Stimulated activated naive CD8-positive, alpha-beta T cell treated with anti-CD3 and anti-CD28 coated beads, Interleukin-15, amount 100 ng/mL, for 72 hours (primary cell): ENCODE results near the gene DUS3L.
A peak's percentile ranks its signal among the peaks of the same experiment; 100 is the strongest.
"Not testable (repeated sequence)": the region's sequence is repeated elsewhere in the genome, so short reads cannot be mapped to it uniquely, and the experiment has no call there.

Experiments used
- ATAC-seq: fragments of 150-1000 bp; cut with Tn5 transposase; 2 replicates; pipeline ENCODE4 v1.10.0; 2021; ENCODE audit warnings: mild to moderate bottlenecking, moderate library complexity
- DNase-seq, 2 donors: peaks; one replicate each; pipeline ENCODE4 v3.0.0; 2021 to 2022
- H3K27ac Mint-ChIP-seq, 2 donors: one replicate each; pipeline ENCODE4 v1.8.0; 2022; ENCODE audit warnings: mild to moderate bottlenecking in 2 of 2, mixed read lengths in 2 of 2, moderate library complexity in 2 of 2
- H3K27me3 Mint-ChIP-seq: one replicate; pipeline ENCODE4 v1.8.0; 2022; ENCODE audit warnings: mixed read lengths
- H3K4me1 Mint-ChIP-seq: one replicate; pipeline ENCODE4 v1.8.0; 2022; ENCODE audit warnings: mild to moderate bottlenecking, mixed read lengths
- H3K4me3 Mint-ChIP-seq, 2 donors: one replicate each; pipeline ENCODE4 v1.8.0; 2022; ENCODE audit warnings: mild to moderate bottlenecking in 2 of 2, mixed read lengths in 2 of 2, moderate library complexity in 1 of 2
- H3K9me3 Mint-ChIP-seq, 2 donors: one replicate each; pipeline ENCODE4 v1.8.0; 2022; ENCODE audit warnings: mixed read lengths in 2 of 2

Gene DUS3L

DNA sequence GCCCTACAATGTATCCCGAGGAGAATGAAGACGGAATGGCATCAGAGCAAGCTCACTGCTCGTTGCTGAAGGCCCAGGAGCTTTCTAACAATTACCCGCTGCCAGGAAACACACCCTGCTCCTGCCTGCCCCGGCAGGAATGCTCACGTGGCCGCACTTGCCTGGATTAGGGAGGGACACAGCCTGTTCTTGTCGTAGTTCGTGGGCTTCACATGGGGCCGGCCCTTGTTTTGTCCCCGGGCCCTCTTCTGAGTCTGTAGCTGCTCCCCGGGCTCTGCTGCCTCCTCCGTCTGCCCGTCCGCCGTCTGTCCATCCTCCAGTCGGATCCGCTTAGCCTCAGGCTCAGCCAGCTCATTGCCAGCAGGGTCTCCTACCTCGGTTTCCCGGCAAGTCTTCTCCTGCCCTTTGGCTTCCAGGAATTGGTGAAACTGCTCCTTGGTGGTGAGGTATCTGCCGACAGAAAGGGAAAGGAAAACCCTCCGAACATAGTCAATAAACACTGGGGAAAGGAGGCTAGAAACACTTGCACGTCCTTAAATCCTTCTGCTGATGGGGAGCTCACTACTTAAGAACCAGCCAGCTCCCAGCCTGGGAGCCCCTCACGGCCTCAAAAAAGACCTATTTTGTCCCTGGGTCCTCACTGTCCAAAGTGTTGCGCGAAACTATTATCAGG, 941 bp downstream of the DUS3L start:
- DNase-seq (no peak), ATAC-seq (no peak)
- no peaks in the 10 kb centered on the region for H3K27me3 Mint-ChIP-seq
- H3K27ac Mint-ChIP-seq: peak overlapping the region; percentile 99 to 100
- no peaks in the 10 kb centered on the region for H3K9me3 Mint-ChIP-seq
- peak overlapping the region; percentile 94 to 99 for H3K4me3 Mint-ChIP-seq
- peaks cover 52% of the 10 kb centered on the region for H3K4me1 Mint-ChIP-seq

- Mint-ChIP-seq H3K4me3 (peak overlapping the region; percentile 94 to 99), H3K27ac (no peak overlapping the region)
These were observed 1.6 kb downstream of the DUS3L start for GRCh38 chr19:5789351-5789761.

GRCh38 chr19:5788422-5788821, 2.5 kb downstream of the DUS3L start:
- Mint-ChIP-seq H3K27ac (peak overlapping the region in 1 of 2 donors; percentile 91), H3K4me1 (peaks cover 53% of the 10 kb centered on the region), H3K27me3 (no peaks in the 10 kb centered on the region), H3K9me3 (no peaks in the 10 kb centered on the region), H3K4me3 (peak overlapping the region in 1 of 2 donors; percentile 50)
- no peak for DNase-seq
- ATAC-seq: no peak

More at GRCh38 chr19:5789351-5789761, 1.6 kb downstream of the DUS3L start:
- Mint-ChIP-seq H3K9me3 (no peaks in the 10 kb centered on the region), H3K27me3 (no peaks in the 10 kb centered on the region), H3K4me1 (peaks cover 52% of the 10 kb centered on the region)
- ATAC-seq: no peak
- no peak for DNase-seq

DNA sequence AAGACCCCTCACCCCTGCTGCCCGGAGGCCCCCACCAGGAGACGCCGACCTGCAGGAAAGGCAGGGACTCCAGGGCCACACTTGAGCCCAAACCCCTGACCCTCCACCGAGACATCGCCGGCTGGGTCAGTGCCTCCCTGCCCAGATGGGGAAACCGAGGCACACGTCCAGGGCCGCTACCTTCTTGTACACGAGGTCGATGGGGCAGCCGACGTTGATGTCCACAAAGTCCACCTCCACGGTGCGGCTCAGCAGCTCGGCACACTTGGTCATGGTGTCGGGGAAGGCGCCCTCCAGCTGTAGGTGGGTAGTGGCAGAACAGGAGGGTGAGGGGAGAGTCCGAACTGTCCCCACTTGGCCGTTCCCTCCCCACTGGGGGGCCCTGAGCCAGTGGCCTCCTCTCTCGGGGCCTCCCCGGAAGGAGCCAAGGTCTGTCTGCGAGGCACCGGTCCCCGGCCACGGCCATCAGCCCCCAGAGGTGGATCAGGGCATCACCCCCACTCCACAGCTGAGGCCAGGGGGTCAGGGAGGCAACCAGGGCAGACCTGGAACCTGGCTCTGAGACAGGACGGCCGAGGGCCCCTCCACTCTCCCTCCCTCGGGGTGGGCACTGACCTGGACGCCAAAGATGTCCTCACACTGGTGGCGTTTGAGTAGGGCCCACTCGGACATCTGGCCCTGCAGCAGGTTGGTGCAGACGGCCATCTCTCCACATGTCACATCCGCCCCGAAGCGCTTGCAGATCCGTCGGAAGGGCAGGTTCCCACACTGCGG, 3.4 kb downstream of the DUS3L start:
- ATAC-seq (no peak), DNase-seq (no peak)
- Mint-ChIP-seq H3K9me3 (no peaks in the 10 kb centered on the region), H3K4me3 (no peak overlapping the region), H3K27ac (peak overlapping the region in 1 of 2 donors; percentile 80), H3K27me3 (no peaks in the 10 kb centered on the region), H3K4me1 (peaks cover 53% of the 10 kb centered on the region)

- Mint-ChIP-seq H3K4me3 (no peak overlapping the region), H3K27ac (peak overlapping the region in 1 of 2 donors; percentile 89), H3K27me3 (no peaks in the 10 kb centered on the region), H3K9me3 (no peaks in the 10 kb centered on the region), H3K4me1 (peaks cover 53% of the 10 kb centered on the region)
- DNase-seq (no peak), ATAC-seq (no peak)
These were observed 4.2 kb downstream of the DUS3L start for GRCh38 chr19:5786593-5787408.

DNA sequence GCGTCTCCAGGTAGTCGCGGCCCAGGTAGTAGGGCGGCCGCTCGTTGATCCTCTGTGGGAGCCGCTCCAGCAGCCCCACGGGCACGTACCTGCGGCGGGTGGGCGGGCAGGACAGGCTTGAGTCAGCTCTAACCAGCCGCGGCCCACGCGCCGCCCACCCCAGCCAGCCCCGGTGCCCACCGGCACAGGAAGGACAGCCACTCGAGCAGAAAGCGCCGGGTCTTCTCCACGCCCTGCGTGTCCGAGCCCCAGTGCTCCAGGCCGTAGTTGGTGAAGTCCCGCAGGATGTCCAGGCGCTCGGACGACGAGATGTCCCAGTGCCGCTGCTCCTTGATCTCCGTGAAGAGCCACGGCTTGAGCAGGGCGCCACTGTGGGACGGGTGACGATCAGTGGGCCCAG, 5.5 kb downstream of the DUS3L start:
- DNase-seq: no peak
- Mint-ChIP-seq H3K27me3 (no peaks in the 10 kb centered on the region), H3K9me3 (no peaks in the 10 kb centered on the region), H3K27ac (no peak overlapping the region), H3K4me1 (peaks cover 44% of the 10 kb centered on the region), H3K4me3 (no peak overlapping the region)
- ATAC-seq: no peak

DNA sequence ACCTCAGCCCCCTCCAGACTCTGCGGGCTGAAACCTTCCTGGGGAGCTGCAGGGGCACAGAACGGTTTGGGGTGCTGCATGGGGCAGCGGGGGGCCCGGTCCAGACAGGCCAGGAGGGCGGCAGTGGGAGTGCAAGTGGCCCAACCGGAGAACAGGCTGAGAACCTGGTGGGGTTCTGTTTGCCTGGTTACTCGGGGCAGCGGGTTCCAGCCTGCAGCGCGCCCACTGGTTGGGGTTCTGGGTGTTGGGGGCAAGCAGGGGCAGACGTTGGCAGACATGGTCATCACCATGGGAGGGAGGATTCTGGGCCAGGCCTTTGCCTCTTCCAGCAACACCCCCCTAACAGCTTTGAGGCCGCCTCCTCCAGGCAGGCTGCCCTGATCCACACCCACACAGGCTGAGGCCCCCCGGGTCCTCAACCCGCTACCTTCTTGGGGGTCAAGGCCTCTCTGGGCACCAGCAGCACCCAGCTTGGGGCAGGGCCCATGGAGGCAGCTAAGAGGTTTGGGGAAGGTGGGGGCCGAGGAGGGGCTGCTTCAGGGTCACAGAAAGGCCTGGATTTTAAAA, 6.3 kb downstream of the DUS3L start, which contains the start of gene PRR22:
Gene PRR22, minus strand, starts transcription at position 166 of the 567 bp plus-strand sequence. Its CDS starts 86 bp downstream, at position 80.
- H3K9me3 Mint-ChIP-seq: no peaks in the 10 kb centered on the region
- H3K27me3 Mint-ChIP-seq: no peaks in the 10 kb centered on the region
- no peak within 1 kb of the TSS for H3K4me3 Mint-ChIP-seq
- peaks cover 36% of the 10 kb centered on the region for H3K4me1 Mint-ChIP-seq
- peak; percentile 15 for ATAC-seq
- DNase-seq: no peak
- H3K27ac Mint-ChIP-seq: peak within 1 kb of the TSS in 1 of 2 donors; percentile 27

DNA sequence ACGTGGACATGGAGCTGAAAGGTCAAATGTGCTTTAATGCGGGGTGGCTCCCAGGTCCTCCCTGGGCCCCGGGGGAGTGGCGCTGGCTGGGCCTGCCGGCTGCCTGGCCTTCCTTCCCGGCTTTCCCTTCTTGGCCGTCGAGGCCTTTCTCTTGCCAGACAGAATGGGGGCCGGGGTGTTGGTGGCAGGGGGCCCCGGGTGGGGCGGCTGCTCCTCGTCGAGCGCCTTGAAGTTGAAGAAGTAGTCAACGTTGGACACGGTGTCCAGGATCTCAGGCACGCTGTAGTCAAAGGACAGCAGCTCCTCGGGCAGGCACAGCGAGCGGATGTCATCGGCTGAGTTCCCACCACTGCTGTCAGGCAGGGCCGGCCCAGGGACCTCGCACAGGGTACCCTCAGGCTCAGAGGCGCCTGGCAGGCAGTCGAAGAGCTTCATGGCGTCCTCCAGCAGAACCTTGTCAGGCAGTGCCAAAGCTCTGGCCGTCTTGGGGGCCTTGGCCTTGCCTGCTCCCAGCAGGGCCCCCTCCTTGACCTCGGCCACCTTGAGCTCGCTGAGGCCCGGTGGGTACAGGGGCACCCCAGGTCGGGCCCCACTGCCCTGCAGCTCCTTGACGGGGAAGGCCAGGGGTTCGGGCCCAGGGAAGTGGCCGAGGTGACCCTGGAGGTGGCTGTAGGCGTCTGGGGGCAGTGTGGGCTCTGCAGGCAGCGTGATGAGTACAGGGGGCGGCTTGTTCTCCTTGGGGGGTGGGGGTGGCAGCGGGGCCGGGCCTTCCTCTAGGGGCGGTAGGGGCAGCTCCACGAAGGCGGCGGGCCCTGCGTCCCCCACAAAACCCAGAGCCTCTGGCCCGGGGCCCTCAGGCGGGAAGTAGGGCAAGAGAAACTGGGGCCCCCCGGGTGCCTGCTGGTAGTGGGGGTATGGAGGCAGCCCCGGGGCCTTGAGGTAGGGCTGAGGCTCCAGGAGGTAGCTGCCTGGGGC, 7.7 kb downstream of the DUS3L start:
- no peaks in the 10 kb centered on the region for H3K9me3 Mint-ChIP-seq
- DNase-seq: no peak
- H3K4me1 Mint-ChIP-seq: peaks cover 23% of the 10 kb centered on the region
- H3K27ac Mint-ChIP-seq: peak overlapping the region in 1 of 2 donors; percentile 67
- H3K4me3 Mint-ChIP-seq: no peak overlapping the region
- ATAC-seq: peak; percentile 24
- H3K27me3 Mint-ChIP-seq: no peaks in the 10 kb centered on the region

DNA sequence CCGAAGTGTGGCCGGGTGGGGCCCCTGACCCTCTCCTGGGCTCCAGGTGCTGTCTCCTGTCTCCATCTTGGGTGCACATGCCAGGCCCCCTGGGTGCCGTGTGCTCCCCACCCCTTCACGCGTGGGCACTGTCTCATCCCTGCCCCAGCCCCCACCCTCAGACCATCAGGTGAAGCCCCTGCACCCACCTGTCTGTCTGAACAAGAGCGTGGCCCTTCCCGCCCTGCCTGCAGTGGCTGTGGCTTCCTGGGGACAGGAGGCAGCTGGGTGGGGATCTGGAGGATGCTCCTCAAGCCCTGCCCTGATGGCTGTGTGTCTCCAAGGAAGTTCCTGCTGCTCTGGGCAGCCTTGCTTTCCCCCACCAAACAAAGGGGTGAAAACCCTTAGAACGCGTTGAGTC, 8.6 kb downstream of the DUS3L start:
- no peak overlapping the region for H3K27ac Mint-ChIP-seq
- DNase-seq: no peak
- peak; percentile 26 for ATAC-seq

DNA sequence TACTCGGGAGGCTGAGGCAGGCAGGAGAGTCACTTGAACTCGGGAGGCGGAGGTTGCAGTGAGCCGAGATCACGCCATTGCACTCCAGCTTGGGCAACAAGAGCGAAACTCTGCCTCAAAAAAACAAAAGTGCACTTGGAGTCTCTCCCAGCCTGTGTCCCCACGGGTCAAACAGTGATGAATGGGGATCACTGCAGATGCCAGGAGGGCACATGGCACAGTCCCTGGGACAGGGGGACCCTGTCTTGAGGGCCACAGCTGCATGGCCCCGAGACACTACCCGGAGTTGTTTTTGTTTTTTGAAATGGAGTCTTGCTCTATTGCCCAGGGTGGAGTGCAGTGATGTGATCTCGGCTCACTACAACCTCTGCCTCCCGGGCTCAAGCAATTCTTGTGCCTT, 10.0 kb downstream of the DUS3L start:
- H3K27ac Mint-ChIP-seq, DNase-seq, ATAC-seq, H3K9me3 Mint-ChIP-seq, H3K4me1 Mint-ChIP-seq, H3K27me3 Mint-ChIP-seq, H3K4me3 Mint-ChIP-seq: not testable (repeated sequence)

More for the DNA sequence above, 8.6 kb downstream of the DUS3L start:
- Mint-ChIP-seq H3K9me3 (no peaks in the 10 kb centered on the region), H3K27me3 (no peaks in the 10 kb centered on the region), H3K4me3 (no peak overlapping the region), H3K4me1 (peaks cover 19% of the 10 kb centered on the region)

DNA sequence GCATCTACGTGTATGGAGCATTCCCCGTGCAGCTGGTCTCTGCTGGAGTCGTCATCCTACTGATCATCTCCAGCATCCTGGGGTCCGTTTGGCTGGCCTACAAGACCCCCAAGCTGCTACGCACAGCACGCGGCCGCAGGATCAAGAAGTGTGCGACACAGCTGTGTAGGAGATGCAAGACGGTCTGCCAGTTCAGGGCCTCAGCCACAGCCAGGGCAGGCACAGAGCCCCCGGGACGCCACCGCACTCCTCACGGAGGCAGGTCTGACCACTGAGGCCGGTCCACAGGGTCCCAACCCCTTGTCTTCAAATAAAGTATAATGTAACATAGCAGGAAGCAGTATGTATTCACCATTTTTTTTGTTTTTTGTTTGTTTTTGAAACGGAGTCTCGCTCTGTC, 12.6 kb downstream of the DUS3L start:
- no peaks in the 10 kb centered on the region for H3K4me1 Mint-ChIP-seq
- H3K9me3 Mint-ChIP-seq: no peaks in the 10 kb centered on the region
- ATAC-seq: no peak
- H3K27ac Mint-ChIP-seq: no peak overlapping the region
- no peaks in the 10 kb centered on the region for H3K27me3 Mint-ChIP-seq
- H3K4me3 Mint-ChIP-seq: no peak overlapping the region
- DNase-seq: no peak

- Mint-ChIP-seq H3K4me1 (peaks cover 4% of the 10 kb centered on the region), H3K9me3 (no peaks in the 10 kb centered on the region), H3K27ac (peak overlapping the region in 1 of 2 donors; percentile 23), H3K27me3 (peaks cover 10% of the 10 kb centered on the region), H3K4me3 (no peak overlapping the region)
- DNase-seq (no peak), ATAC-seq (no peak)
These were observed 15.2 kb downstream of the DUS3L start for GRCh38 chr19:5775668-5776309.

GRCh38 chr19:5774921-5775320, 16.0 kb downstream of the DUS3L start:
- no peak overlapping the region for H3K4me3 Mint-ChIP-seq
- no peak for ATAC-seq
- H3K4me1 Mint-ChIP-seq: peaks cover 4% of the 10 kb centered on the region
- DNase-seq: no peak
- peaks cover 10% of the 10 kb centered on the region for H3K27me3 Mint-ChIP-seq
- no peak overlapping the region for H3K27ac Mint-ChIP-seq
- H3K9me3 Mint-ChIP-seq: no peaks in the 10 kb centered on the region

DNA sequence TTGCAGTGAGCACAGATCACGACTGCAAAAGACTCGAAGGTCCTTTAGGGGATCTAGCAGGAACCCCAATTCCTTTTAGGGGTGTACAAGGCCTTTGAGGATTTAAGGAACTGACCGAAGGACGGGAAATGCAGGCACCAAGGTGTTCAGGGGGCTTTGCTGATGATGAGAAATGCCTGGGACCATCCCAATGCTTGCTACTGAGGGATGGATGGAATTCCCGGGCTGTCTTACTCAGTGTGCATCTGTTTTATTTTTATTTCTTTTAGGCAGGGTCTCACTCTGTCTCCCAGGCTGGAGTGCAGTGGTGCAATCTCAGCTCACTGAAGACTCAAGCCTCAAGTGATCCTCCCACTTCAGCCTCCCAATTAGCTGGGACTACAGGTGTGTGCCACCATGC, 17.7 kb downstream of the DUS3L start:
- Mint-ChIP-seq H3K4me1 (peaks cover 4% of the 10 kb centered on the region), H3K9me3 (no peaks in the 10 kb centered on the region), H3K27me3 (peaks cover 10% of the 10 kb centered on the region), H3K27ac (no peak overlapping the region), H3K4me3 (no peak overlapping the region)
- ATAC-seq: no peak
- no peak for DNase-seq
